ENCODE results near the gene DTNBP1.
A peak's percentile ranks its signal among the peaks of the same experiment; 100 is the strongest.

DTNBP1 gene

DNA sequence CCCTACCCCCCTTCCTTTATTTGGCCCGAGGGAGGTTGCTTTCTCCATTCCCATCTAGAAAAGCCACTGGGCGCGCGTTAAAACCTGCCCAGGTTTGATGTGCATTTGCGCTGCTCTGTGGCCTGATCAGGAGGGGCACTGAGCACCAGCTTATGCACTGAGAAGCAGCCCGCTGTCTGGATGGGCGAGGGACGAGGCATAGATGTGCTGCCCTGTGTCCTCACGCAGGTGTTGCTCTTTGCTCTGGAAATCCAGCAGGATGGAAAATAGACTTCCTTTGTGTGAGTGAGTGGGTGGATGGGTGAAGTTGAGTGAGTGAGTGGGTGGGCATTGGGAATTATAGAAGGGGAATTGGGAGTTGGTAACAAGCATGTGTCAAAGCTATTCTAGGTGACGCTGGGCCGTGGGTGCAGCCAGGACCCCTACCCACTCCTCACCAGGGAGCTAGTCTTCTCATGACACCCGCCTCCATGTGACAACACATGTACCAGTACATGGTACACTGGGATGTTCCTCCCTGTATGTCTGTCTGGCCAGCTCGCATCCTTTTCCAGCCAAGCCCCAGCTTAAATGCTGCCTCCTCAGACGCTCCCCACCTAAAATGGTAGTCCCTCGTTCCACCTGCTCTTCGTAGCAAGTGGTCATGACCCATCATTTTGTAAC, 162.6 kb downstream of the DTNBP1 start:
- no peak for DNase-seq

DNA sequence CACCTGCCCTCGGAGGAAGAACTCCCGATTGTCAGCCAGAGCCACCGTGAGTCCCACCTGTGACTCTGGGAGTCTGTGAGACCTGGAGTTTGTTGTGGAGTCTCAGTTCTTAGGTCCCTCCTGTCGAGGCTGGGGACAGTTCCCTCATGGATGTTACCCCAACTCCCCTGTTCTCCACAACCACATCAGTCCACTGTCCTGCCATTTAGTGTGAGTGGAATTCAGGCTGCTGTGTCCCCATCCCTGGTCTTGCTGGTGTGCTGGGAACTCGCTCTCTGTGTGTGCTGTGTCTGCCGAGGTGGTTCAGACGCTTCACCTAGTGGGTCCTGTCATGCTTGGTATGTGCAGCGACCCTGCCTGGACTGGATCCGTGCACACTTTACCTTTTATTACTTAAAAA, 163.2 kb downstream of the DTNBP1 start:
- no peak for DNase-seq

DNA sequence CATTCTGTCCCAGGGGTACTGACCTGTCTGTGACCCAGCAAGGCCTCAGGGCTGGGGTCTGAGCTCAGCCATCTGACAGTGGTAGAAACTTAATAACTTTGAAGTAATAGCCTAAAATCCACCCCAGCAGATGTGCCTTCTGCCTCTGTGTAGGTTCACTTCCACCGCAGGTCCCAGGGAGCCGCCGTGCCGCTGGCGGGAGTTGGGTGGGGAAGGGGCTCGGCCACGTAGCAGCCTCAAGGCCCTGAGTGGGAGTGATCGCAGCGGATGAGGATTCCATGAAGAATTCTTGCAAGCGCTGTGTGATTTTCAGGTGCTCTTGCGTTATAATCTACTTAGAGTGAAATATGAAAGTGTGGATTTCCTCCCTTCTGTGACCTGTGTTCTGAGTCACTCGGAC, 163.7 kb downstream of the DTNBP1 start:
- DNase-seq = no peak

DNA sequence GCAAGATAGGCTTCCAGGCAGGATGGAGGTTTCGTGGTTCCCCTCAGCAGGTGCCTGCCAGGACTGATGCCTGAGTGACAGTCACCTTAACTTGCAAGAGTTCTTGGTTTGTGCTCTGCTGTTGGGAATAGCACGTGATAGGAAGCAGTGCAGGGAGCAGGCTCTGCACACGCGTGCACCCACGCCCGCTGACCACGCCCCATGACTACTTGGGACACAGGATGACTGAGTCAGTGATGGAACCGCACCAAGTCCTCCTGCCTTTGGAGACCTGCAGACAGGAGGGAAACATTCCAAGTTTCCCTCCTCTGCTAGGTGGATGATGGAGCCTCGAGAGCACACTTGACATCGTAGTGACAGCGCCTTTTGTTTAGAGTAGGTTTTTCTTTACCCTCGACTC, 164.2 kb downstream of the DTNBP1 start:
- no peak for DNase-seq

DNA sequence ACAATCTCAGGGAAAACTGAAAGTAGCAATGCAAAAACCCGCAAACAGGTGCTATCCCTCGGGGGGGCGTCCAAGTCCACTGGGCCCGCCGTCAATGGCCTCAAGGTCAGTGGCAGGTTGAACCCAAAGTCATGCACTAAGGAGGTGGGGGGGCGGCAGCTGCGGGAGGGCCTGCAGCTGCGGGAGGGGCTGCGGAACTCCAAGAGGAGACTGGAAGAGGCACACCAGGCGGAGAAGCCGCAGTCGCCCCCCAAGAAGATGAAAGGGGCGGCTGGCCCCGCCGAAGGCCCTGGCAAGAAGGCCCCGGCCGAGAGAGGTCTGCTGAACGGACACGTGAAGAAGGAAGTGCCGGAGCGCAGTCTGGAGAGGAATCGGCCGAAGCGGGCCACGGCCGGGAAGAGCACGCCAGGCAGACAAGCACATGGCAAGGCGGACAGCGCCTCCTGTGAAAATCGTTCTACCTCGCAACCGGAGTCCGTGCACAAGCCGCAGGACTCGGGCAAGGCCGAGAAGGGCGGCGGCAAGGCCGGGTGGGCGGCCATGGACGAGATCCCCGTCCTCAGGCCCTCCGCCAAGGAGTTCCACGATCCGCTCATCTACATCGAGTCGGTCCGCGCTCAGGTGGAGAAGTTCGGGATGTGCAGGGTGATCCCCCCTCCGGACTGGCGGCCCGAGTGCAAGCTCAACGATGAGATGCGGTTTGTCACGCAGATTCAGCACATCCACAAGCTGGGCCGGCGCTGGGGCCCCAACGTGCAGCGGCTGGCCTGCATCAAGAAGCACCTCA, 166.3 kb downstream of the DTNBP1 start:
- DNase-seq = no peak

DNA sequence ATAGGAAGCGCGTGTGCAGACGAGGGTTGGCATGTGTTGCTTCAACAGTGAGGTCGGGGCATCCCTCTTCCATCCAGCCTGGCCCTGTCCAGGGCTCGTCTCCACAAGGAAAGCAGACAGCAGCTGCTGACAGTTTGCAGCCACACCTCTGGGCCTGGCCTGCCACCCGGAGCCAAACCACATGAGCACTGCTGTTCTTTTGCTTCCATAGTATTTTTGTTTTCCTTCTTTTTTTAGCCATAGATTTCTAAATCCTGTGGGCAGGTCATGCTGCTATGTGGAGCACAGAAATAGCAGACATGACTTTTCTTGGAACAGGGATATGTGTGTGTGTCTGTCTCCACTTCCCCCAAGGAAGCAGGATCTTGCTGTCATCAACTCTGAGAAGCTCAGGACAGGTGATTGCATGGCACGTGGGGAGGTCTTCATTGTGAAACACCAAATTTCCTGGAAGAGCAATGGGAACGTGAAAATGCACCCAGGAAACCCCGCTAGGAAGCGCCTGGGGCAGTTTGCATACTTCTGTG, 167.4 kb downstream of the DTNBP1 start:
- DNase-seq = no peak

DNA sequence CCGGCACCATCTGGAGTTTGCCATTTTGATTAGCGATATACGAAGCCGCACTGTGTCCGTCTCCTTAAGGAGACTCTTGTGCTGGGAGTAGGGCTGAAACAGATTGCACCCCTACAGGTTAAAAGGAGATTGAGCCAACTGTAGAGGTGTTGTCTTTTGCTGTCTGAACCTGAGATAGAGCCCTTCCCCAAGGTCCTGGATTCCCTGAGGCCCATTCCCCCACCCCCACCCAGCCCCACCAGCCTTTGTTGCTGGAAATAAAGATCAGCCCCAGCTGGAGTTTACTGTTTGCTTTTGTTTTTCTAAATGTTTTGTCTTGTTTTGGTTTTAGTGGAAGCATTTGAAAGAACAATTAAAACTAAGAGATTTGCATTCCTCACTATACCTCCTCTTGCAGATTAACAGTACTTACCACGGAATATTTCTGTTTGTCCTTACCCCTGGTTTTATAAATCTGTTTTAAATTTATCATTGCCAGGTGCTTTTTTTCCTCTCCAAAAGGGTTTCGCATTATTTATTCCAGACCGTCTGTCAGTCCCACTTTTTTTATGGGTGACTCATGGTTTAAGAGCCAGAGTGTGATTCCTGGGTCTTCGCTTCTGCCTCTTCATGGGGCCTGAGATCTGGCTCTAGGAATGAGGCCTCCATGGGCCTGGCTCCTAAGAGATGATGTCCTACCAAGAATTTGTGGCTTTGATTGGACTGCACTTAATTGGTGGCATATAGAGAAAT, 169.2 kb downstream of the DTNBP1 start:
- no peak for DNase-seq

DNA sequence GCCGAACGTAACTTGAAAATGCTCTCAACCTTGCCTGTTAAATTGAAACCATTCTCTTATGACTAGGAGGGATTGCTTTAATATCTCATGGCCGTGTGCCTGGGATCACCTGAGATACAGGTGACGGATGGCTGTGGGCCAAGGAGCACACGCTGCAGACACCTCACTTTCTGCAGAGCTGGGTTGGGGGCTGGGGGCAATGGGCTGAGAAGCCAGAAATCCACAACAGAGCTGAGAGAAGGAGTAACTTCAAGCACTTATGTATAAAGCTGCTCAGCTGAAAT, 170.9 kb downstream of the DTNBP1 start:
- no peak for DNase-seq

DNA sequence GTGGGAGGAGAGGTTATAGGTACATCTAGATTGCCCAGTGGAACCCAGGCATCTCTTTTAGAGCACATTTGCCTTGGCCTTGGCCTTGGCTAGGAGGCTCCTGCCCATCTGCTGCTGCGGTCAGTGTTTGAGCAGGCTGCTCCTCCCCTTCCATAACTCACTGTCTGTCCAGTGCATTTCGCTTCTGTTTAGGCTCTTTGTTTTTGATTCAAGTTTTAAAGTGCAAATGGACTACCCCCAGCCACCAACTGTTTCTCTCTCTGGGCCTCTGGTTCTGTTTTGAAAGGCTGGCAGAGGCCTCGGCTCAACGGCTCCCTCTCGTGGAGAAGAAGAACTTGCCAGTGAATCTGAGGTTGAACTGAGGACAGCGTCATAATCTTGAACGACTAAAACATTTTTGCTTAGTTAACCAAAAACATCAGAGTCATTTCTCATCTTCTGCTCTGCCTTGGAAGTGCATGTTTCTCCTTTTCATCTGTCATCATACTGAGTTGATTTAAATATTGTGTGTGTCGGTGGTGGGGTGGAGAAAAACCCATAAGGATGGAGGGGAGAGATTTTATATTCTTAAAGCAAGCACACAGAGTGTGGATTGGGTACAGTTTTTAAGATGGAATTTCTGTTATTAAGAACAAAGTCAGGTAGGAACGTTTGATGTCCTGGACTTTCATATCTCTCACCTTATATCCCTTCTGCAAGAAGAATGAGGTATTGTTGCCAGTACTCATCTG, 171.4 kb downstream of the DTNBP1 start:
- DNase-seq = peak; percentile 37

DNA sequence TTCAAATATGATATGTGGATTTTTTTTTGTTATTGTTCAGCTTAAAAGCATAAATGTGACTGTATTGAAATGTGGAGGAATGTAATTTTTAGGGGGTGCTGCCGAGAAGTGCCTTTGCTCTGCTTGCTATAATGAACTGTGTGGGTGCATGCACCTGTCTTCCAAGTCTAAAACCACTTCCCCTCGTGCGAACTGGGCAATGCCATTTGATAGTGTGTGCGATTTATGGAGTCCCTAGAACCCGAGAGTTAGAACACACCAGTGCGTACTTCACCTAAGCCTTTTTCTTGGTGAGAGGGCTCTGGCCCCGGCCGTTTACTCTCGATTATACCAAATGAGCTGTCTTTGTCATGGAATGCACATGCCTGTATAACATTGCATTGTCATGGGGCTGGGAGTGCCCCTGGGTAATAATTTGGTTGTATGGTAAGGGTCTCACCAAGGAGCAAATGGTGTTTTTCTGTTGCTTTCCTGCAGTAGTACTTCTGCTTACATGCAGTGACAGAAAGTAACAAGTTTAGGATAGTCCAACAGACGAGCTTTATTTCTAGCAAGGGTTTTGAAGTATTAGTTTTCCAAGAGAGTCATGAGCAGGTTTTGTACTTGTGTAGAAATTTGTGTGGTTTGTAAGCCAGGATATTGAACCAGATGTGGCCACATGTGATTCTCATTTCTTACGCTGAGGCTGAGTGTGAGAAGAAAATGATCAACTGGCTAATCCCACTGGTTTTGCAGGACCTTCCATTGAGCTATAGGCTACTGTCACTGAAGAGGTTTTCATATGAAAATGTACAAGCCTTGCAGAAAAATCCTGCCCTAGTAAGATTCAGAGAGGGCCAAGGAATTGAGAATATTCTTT, 172.4 kb downstream of the DTNBP1 start:
- no peak for DNase-seq

DNA sequence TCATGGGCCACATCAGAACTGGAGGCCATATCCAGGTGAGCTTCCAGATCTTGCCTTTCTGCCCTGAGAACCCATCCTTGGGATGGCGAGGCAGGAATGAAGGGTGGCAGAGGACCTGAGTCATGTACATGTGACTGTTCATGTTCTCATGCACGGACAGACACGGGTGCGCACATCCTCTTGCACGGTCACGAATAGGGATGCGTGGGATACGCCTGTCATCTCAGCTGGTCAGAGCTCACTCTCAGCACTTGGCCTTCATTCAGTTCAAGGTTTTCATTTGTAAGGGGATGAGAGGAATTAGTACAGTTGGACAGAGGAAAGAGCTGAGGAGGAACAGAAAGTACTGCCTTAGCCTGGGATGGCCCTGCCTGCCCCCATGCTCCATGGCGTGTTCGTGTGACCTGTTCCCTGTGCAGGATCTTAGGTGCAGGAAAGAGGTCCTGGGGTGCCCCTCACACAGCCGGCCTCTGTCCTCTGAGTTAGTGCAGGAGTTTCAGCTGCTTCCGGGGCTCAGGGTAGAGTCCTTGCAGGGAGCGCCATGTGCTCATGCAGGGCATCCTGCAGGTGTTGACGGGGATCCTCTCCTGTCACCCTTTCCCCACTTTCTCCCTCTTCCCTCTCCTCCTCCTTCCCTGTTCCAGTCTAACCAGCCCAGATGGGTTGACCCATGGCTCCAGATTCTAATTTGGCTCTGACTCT, 173.4 kb downstream of the DTNBP1 start:
- no peak for DNase-seq

DNA sequence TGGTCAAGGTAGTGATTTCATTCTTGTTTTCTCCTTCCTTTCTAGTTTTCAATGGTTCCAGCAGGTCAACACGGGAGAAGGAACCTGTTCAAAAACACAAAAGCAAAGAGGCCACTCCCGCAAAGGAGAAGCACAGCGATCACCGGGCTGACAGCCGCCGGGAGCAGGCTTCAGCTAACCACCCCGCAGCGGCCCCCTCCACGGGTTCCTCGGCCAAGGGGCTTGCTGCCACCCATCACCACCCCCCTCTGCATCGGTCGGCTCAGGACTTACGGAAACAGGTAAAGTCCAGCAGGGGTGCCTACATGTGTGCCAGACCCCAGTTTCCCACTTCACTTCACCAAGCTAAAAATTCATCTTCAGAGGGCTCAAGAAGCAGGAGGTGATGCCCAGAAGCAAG, 175.6 kb downstream of the DTNBP1 start:
- no peak for DNase-seq

DNA sequence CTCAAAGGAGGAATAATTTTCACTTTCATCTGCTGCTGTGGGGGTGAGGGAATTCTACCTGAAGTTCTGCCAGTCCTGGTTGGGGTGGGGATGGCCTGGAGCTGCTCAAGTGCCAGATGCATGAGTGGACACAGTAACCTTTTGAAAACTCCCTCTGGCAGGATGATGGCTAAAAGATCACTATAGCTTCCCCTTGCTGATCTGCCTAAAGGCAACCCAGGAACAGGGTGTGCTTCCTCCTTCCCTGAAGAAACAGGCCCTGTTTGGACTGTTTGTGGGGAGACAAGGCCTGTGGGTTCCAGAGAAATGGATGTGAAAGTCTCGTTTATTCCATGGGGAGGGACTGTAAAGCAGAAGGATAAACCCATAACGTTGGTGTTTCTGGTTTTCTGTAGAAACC, 176.9 kb downstream of the DTNBP1 start:
- DNase-seq = no peak

DNA sequence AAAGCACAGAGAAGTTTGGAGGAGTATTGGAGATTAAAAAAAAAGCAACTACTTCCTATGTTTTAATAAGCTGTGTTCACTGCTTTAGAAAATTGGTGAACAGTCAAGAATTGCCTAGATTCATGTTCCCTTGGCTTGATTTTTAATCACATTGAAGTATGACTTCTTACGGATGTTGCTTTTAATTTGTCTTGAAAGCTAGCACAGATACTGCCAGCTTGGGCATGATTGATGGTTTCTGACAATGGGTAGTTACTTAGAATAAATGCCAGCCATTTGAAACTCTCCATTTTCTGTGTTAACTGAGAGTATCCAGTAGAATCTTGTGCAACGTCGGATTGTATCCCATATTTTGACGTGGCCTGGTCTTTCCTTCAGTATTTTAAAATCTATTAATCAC, 178.0 kb downstream of the DTNBP1 start:
- no peak for DNase-seq

DNA sequence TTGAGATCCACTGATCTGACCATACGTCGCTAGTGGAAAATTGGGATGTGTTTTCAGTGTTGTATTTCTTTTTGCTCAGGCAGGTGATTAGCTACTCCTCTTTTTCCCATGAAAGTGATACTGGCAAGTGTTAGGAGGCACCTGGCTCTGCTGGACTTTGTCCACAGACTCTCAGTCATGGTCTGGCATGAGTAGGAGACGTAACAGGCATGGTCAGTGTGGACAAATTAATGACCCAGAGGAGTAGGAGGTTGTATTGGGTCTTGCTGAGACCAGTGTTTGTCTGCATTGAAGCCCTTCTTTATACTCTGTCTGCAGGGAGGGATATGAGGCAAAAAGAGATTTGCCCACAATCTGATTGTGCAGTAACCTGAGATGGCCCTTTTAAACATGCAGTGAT, 178.7 kb downstream of the DTNBP1 start:
- no peak for DNase-seq

DNA sequence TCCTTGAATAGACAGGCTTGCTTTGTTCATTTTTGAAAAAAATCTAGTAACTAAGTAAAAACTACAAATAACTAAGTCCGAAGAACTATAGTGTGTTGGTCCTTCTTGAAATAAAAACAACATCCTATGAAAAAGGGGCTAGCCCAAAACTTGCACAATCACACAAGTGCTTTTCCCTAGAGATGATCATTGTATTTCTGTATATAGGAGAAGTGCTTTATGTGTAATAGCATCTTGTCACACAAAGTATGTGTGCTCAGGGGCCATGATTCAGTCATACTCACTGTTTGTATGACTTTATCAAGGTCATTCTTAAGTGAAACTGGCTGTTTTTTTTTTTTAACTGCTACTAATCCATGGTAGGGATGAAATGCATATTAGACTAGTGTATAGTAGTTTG, 179.8 kb downstream of the DTNBP1 start:
- no peak for DNase-seq

DNA sequence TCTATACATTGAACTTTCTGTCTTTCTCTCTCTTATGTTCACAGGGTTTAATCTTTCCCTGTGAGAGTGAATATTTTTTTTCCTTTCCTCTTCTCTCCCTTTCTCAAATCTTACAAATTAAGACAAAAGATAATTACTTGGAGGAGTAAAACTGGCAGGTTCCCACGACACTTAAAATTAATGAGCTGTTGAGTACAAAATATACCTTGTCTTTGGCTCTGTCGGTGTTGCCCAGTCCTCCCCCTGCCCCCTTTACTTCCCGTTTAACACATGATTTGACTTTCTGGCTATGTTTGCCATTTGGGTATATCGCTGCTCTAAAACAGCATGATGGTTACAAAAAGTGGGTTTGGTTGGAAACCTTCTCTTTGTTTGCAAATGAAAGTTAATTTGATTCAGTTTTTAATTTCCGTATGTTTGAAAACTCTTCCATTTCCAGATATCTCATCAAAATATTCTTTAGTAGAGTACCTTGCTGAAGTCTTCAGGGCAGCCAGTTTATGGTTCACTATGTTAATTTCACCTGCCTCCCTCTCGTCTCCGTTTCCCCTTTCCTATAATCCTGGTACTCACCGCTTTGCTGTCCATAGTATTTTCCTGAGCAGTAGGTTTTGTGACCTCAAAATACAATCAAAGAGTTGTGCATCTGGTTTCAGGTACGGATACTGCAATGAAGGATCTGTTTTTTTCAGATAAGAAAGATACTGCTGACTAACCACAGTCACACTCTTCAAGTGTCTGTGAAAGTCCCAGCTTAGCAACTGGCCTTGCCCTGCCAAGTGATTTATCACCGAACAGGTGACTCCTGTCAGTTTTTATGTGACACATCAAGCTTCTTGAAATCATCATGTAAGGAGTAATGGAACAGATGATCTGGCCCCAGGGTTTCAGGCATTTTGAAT, 181.2 kb downstream of the DTNBP1 start:
- DNase-seq = no peak

DNA sequence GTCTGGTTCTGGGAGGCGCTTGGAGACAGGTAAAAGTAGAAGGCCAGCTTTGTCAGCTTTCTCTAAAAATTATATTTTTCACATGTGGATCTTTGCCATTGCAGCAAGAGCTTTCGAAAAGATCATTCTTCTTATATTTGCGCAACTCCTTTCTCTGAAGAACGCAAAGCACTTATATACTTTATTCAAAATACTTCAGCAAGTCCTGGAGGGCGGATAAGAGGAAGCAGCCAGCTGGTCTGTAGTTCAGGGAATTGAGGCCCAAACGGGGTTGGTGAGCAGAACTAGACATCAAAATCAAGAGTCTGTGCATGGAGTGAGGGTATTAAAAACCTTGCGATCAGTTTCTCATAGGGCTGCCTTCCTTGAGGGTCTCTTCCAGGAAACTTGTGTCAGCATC, 182.3 kb downstream of the DTNBP1 start:
- no peak for DNase-seq

DNA sequence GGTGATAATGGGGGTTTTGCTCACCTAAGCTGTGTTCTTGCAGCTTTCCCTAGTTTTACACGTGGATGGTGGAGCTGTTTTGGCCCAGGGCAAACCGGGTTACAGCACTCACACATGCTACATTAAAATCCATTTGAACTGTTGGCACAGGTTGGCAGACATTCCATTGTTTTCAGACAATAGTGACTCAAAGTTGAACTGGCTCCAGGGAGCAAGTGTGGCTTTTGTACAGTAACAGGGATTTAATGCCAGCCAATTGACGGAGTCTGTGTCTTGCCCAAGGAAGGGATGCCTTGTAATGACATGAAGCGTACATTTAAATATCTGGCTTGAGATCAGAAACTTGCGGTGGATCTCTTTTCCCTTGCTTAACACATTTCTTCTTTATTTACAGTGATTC, 183.1 kb downstream of the DTNBP1 start:
- DNase-seq = no peak

DNA sequence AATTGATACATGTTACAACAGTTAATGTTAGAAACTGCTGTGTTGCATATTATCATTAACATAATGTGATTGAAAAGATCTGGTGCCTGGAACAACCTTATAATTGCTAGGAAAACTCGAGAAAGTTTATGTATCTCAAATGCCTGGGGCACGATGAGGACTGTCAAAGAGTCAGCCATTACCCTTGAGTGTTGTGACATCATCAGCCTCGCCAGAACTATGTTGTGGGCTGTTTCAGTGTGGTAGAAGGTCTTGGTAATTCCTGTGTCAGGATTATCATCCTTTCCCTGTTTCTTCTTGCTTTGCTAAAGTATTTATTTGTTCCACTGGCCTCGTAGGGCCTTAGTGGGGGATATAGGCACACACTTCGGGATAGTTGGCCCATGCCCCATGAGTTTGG, 185.1 kb downstream of the DTNBP1 start:
- no peak for DNase-seq

Data from KG1 (cell line).